Karpas-422 (cell line): Measurements from ENCODE around the gene AK5. TPM values are rescaled to one million over a fixed set of nuclear protein-coding genes. Genes with fewer than 3 reads are reported as not detected.

Experiments used
- DNase-seq: peaks from one replicate; pipeline ENCODE4 v3.0.0-alpha.2; 2015
- H2AFZ ChIP-seq: fragments of 200-600 bp; sonication (generic); 2 replicates; pipeline ENCODE4 v1.6.1; 2014; ENCODE audit warnings: antibody characterized with exemption, low read length, mixed read lengths
- H3K27ac ChIP-seq: fragments of 200-600 bp; sonication (generic); 2 replicates; pipeline ENCODE4 v1.5.1; 2014; ENCODE audit warnings: mild to moderate bottlenecking, low read length, moderate library complexity
- H3K27me3 ChIP-seq: fragments of 200-600 bp; sonication (generic); 2 replicates; pipeline ENCODE4 v1.6.1; 2014; ENCODE audit warnings: low read length, mixed read lengths
- H3K36me3 ChIP-seq: fragments of 200-600 bp; sonication (generic); 2 replicates; pipeline ENCODE4 v1.6.1; 2014; ENCODE audit warnings: low read length, mixed read lengths; ENCODE audit not compliant: insufficient read depth
- H3K4me1 ChIP-seq: fragments of 200-600 bp; sonication (generic); 2 replicates; pipeline ENCODE4 v1.6.1; 2014; ENCODE audit warnings: mild to moderate bottlenecking, low read length, mixed read lengths
- H3K4me2 ChIP-seq: fragments of 200-600 bp; sonication (generic); 2 replicates; pipeline ENCODE4 v1.6.1; 2014; ENCODE audit warnings: low read length, low read depth, mild to moderate bottlenecking; ENCODE audit not compliant: poor library complexity, severe bottlenecking
- H3K4me3 ChIP-seq: fragments of 200-600 bp; sonication (generic); 2 replicates; pipeline ENCODE4 v1.5.1; 2014; ENCODE audit warnings: mild to moderate bottlenecking, antibody characterized with exemption, low read length, mixed read lengths
- H3K79me2 ChIP-seq: fragments of 200-600 bp; sonication (generic); 2 replicates; pipeline ENCODE4 v1.6.1; 2014; ENCODE audit warnings: mild to moderate bottlenecking, low read length, mixed read lengths
- H3K9ac ChIP-seq: fragments of 200-600 bp; sonication (generic); 2 replicates; pipeline ENCODE4 v1.6.0; 2014; ENCODE audit warnings: low read length
- H3K9me2 ChIP-seq: fragments of 200-600 bp; sonication (generic), shearing (Covaris generic); replicated peaks from 2 replicates; pipeline ENCODE4 v1.6.0; 2014; ENCODE audit warnings: mild to moderate bottlenecking, low read length, moderate library complexity; ENCODE audit not compliant: insufficient read depth
- H3K9me3 ChIP-seq: fragments of 300-700, 200-600 bp; sonication (generic); 2 replicates; pipeline ENCODE4 v1.6.1; 2014; ENCODE audit warnings: low read length, mixed read lengths
- H4K20me1 ChIP-seq: fragments of 200-600 bp; sonication (generic); 2 replicates; pipeline ENCODE4 v1.6.1; 2014; ENCODE audit warnings: mild to moderate bottlenecking, antibody characterized with exemption, low read length, low read depth; ENCODE audit not compliant: insufficient read depth
- total RNA-seq: library from RNA; depleted of rRNA; stranded (reverse); fragments of >200 nt; shearing (Covaris generic); gene quantifications from 2 replicates; pipeline ENCODE4 v1.2.3, GENCODE V29; 2014; ENCODE audit warnings: low replicate concordance

AK5 gene
- total RNA-seq, 1 experiment from 2014 or later: not detected

- no peaks in the 10 kb centered on the region for H3K9me3 ChIP-seq
- H3K4me3 ChIP-seq: no peak overlapping the region
- no peak overlapping the region for H3K4me2 ChIP-seq
- no peak for DNase-seq
- no peaks in the 10 kb centered on the region for H3K27me3 ChIP-seq
- peaks cover 3% of the 10 kb centered on the region; the same call in 1 of the 2 replicates for H3K4me1 ChIP-seq
- H4K20me1 ChIP-seq: no peaks in the 10 kb centered on the region
- no peaks in the 10 kb centered on the region for H3K9me2 ChIP-seq
- no peaks in the 10 kb centered on the region for H3K36me3 ChIP-seq
- H3K9ac ChIP-seq: no peak overlapping the region
- no peak overlapping the region for H3K27ac ChIP-seq
- no peak overlapping the region for H2AFZ ChIP-seq
- H3K79me2 ChIP-seq: no peaks in the 10 kb centered on the region
These were observed 1.9 kb upstream of the AK5 start for GRCh38 chr1:77279929-77280328.

GRCh38 chr1:77280962-77281361 is 857 bp upstream of the AK5 start:
- Histone ChIP-seq H3K9me3 (no peaks in the 10 kb centered on the region), H3K4me3 (no peak overlapping the region), H3K4me1 (peaks cover 3% of the 10 kb centered on the region; the same call in 1 of the 2 replicates), H3K9ac (no peak overlapping the region), H4K20me1 (no peaks in the 10 kb centered on the region), H2AFZ (no peak overlapping the region), H3K36me3 (no peaks in the 10 kb centered on the region), H3K4me2 (no peak overlapping the region), H3K79me2 (no peaks in the 10 kb centered on the region), H3K9me2 (no peaks in the 10 kb centered on the region), H3K27ac (no peak overlapping the region), H3K27me3 (no peaks in the 10 kb centered on the region)
- no peak for DNase-seq

GRCh38 chr1:77282187-77282865 is 507 bp downstream of the AK5 start:
- no peak overlapping the region for H3K4me2 ChIP-seq
- no peak overlapping the region for H3K9ac ChIP-seq

GRCh38 chr1:77282866-77283539 is 1.2 kb downstream of the AK5 start:
- H3K4me3 ChIP-seq: no peak overlapping the region
- DNase-seq: no peak
- no peaks in the 10 kb centered on the region for H3K9me2 ChIP-seq
- H3K4me1 ChIP-seq: peaks cover 3% of the 10 kb centered on the region; the same call in 1 of the 2 replicates
- no peaks in the 10 kb centered on the region for H3K9me3 ChIP-seq
- H3K36me3 ChIP-seq: no peaks in the 10 kb centered on the region
- no peaks in the 10 kb centered on the region for H3K79me2 ChIP-seq
- H3K9ac ChIP-seq: no peak overlapping the region
- H4K20me1 ChIP-seq: no peaks in the 10 kb centered on the region
- H3K27me3 ChIP-seq: no peaks in the 10 kb centered on the region
- H2AFZ ChIP-seq: no peak overlapping the region
- H3K4me2 ChIP-seq: no peak overlapping the region
- no peak overlapping the region for H3K27ac ChIP-seq

More at GRCh38 chr1:77282187-77282865, 507 bp downstream of the AK5 start:
- H3K4me1 ChIP-seq: peaks cover 3% of the 10 kb centered on the region; the same call in 1 of the 2 replicates
- no peaks in the 10 kb centered on the region for H3K27me3 ChIP-seq
- no peak overlapping the region for H3K4me3 ChIP-seq
- no peaks in the 10 kb centered on the region for H3K79me2 ChIP-seq
- no peaks in the 10 kb centered on the region for H3K9me3 ChIP-seq
- H2AFZ ChIP-seq: no peak overlapping the region
- no peaks in the 10 kb centered on the region for H3K36me3 ChIP-seq
- H3K27ac ChIP-seq: no peak overlapping the region
- no peaks in the 10 kb centered on the region for H4K20me1 ChIP-seq
- no peak for DNase-seq
- no peaks in the 10 kb centered on the region for H3K9me2 ChIP-seq

- Histone ChIP-seq H3K79me2 (no peaks in the 10 kb centered on the region), H3K4me1 (peaks cover 3% of the 10 kb centered on the region; the same call in 1 of the 2 replicates), H3K9ac (no peak overlapping the region), H3K27me3 (no peaks in the 10 kb centered on the region), H3K36me3 (no peaks in the 10 kb centered on the region), H4K20me1 (no peaks in the 10 kb centered on the region), H3K9me3 (no peaks in the 10 kb centered on the region), H2AFZ (no peak overlapping the region), H3K4me3 (no peak overlapping the region), H3K9me2 (no peaks in the 10 kb centered on the region), H3K4me2 (no peak overlapping the region), H3K27ac (no peak overlapping the region)
- no peak for DNase-seq
These were observed 2.0 kb downstream of the AK5 start for GRCh38 chr1:77283701-77284425.

- no peaks in the 10 kb centered on the region for H3K79me2 ChIP-seq
- H3K4me2 ChIP-seq: no peak overlapping the region
- H3K9me2 ChIP-seq: no peaks in the 10 kb centered on the region
These were observed 5.7 kb downstream of the AK5 start for GRCh38 chr1:77287535-77287934.

GRCh38 chr1:77288275-77288674 is 6.5 kb downstream of the AK5 start:
- Histone ChIP-seq H3K36me3 (no peaks in the 10 kb centered on the region), H3K4me1 (no peaks in the 10 kb centered on the region), H4K20me1 (no peaks in the 10 kb centered on the region), H3K4me3 (no peak overlapping the region), H3K9me2 (no peaks in the 10 kb centered on the region), H3K4me2 (no peak overlapping the region), H2AFZ (peak overlapping the region; percentile 23; the same call in 1 of the 2 replicates), H3K9ac (no peak overlapping the region), H3K79me2 (no peaks in the 10 kb centered on the region), H3K9me3 (no peaks in the 10 kb centered on the region), H3K27ac (no peak overlapping the region), H3K27me3 (no peaks in the 10 kb centered on the region)
- no peak for DNase-seq

More at GRCh38 chr1:77287535-77287934, 5.7 kb downstream of the AK5 start:
- H3K36me3 ChIP-seq: no peaks in the 10 kb centered on the region
- H3K9me3 ChIP-seq: no peaks in the 10 kb centered on the region
- H3K4me1 ChIP-seq: no peaks in the 10 kb centered on the region
- no peak overlapping the region for H3K4me3 ChIP-seq
- H3K27me3 ChIP-seq: no peaks in the 10 kb centered on the region
- no peaks in the 10 kb centered on the region for H4K20me1 ChIP-seq
- no peak overlapping the region for H3K27ac ChIP-seq
- peak overlapping the region; percentile 23; the same call in 1 of the 2 replicates for H2AFZ ChIP-seq
- no peak overlapping the region for H3K9ac ChIP-seq
- no peak for DNase-seq

- Histone ChIP-seq H2AFZ (no peak overlapping the region), H3K4me2 (no peak overlapping the region), H3K36me3 (no peaks in the 10 kb centered on the region), H3K9me3 (no peaks in the 10 kb centered on the region), H3K4me3 (no peak overlapping the region), H3K9me2 (no peaks in the 10 kb centered on the region), H3K79me2 (no peaks in the 10 kb centered on the region), H3K27me3 (no peaks in the 10 kb centered on the region), H3K27ac (no peak overlapping the region), H3K4me1 (no peaks in the 10 kb centered on the region), H4K20me1 (no peaks in the 10 kb centered on the region), H3K9ac (no peak overlapping the region)
- DNase-seq: no peak
These were observed 8.8 kb downstream of the AK5 start for GRCh38 chr1:77290576-77290975.
